HepG2 (cell line): ENCODE measurements around the gene KATNB1.
"Not testable (repeated sequence)": the region's sequence is repeated elsewhere in the genome, so short reads cannot be mapped to it uniquely, and the experiment has no call there.

Experiments
- ATF7 ChIP-seq, 2 experiments: fragments of 450-650 bp in 1 of 2; sonication (generic) in 1 of 2; formaldehyde crosslinking in 1 of 2; IDR thresholded peaks; 2 replicates each; pipeline versions ENCODE4 v1.4.0 to v1.6.1; 2016 to 2020; ENCODE audit warnings: antibody characterized with exemption in 1 of 2, mild to moderate bottlenecking in 1 of 2, missing genetic modification reagents in 1 of 2
- CEBPG ChIP-seq: IDR thresholded peaks from 2 replicates; pipeline ENCODE4 v1.6.1; 2016
- POLR2A ChIP-seq, 2 experiments: IDR thresholded peaks; 2 replicates each; pipeline ENCODE4 v1.6.1; 2011; ENCODE audit warnings: low read depth in 2 of 2, low read length in 2 of 2, mild to moderate bottlenecking in 1 of 2, moderate library complexity in 1 of 2; ENCODE audit not compliant: insufficient read depth in 1 of 2
- RFX3 ChIP-seq: IDR thresholded peaks from 2 replicates; pipeline ENCODE4 v1.6.1; 2016; ENCODE audit warnings: missing biosample characterization, missing genetic modification reagents
- TBP ChIP-seq: sonication (generic); formaldehyde crosslinking; IDR thresholded peaks from 2 replicates; pipeline ENCODE4 v1.5.0; 2020; ENCODE audit warnings: missing genetic modification reagents
- ZBTB7A ChIP-seq: sonication (generic); formaldehyde crosslinking; IDR thresholded peaks from 2 replicates; pipeline ENCODE4 v1.8.0; 2022; ENCODE audit warnings: mild to moderate bottlenecking, missing genetic modification reagents
- ZBTB8A ChIP-seq: sonication (generic); formaldehyde crosslinking; IDR thresholded peaks from 2 replicates; pipeline ENCODE4 v1.4.0; 2020; ENCODE audit warnings: mild to moderate bottlenecking, low read depth, missing genetic modification reagents, borderline replicate concordance
- ZMYM3 ChIP-seq: sonication (generic); formaldehyde crosslinking; IDR thresholded peaks from 2 replicates; pipeline ENCODE4 v1.5.1; 2020; ENCODE audit warnings: mild to moderate bottlenecking, missing genetic modification reagents
- ZNF672 ChIP-seq: sonication (generic); formaldehyde crosslinking; IDR thresholded peaks from 2 replicates; pipeline ENCODE4 v1.8.1; 2022; ENCODE audit warnings: missing genetic modification reagents
- TF ChIP-seq, protein P1 (sequence below): sonication (generic); formaldehyde crosslinking; conservative IDR thresholded peaks from 2 replicates; pipeline ENCODE4 v1.4.0; 2020; ENCODE audit warnings: missing genetic modification reagents
- TF ChIP-seq, protein P2 (sequence below), 2 experiments: fragments of 450-650 bp in 1 of 2; sonication (generic) in 1 of 2; formaldehyde crosslinking in 1 of 2; IDR thresholded peaks; 2 replicates each; pipeline versions ENCODE4 v1.6.1 to v1.8.0; 2016 to 2022; ENCODE audit warnings: antibody characterized with exemption in 1 of 2, mild to moderate bottlenecking in 1 of 2, missing genetic modification reagents in 1 of 2
- TF ChIP-seq, protein P3 (sequence below): IDR thresholded peaks from 2 replicates; pipeline ENCODE4 v1.6.1; 2012; ENCODE audit warnings: inconsistent platforms

DNA sequence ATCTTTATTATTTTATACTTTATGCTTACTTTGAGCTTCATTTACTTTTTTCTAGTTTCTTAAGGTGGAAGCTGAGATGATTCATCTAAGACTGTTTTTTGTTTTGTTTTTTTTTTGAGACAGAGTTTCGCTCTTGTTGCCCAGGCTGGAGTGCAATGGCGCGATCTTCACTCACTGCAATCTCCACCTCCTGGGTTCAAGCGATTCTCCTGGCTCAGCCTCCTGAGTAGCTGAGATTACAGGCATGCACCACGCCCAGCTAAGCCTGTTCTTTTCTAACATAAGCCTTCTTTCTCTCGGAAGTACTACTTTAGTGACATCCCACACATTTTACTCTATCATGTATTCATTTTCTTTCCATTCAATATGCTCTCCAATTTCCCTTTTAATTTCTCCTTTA is 23.0 kb upstream of the KATNB1 start:
- TF ChIP-seq, protein P1, sequence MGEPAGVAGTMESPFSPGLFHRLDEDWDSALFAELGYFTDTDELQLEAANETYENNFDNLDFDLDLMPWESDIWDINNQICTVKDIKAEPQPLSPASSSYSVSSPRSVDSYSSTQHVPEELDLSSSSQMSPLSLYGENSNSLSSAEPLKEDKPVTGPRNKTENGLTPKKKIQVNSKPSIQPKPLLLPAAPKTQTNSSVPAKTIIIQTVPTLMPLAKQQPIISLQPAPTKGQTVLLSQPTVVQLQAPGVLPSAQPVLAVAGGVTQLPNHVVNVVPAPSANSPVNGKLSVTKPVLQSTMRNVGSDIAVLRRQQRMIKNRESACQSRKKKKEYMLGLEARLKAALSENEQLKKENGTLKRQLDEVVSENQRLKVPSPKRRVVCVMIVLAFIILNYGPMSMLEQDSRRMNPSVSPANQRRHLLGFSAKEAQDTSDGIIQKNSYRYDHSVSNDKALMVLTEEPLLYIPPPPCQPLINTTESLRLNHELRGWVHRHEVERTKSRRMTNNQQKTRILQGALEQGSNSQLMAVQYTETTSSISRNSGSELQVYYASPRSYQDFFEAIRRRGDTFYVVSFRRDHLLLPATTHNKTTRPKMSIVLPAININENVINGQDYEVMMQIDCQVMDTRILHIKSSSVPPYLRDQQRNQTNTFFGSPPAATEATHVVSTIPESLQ (CRISPR knock-in tag): not testable (repeated sequence)
- TF ChIP-seq, protein P2, sequence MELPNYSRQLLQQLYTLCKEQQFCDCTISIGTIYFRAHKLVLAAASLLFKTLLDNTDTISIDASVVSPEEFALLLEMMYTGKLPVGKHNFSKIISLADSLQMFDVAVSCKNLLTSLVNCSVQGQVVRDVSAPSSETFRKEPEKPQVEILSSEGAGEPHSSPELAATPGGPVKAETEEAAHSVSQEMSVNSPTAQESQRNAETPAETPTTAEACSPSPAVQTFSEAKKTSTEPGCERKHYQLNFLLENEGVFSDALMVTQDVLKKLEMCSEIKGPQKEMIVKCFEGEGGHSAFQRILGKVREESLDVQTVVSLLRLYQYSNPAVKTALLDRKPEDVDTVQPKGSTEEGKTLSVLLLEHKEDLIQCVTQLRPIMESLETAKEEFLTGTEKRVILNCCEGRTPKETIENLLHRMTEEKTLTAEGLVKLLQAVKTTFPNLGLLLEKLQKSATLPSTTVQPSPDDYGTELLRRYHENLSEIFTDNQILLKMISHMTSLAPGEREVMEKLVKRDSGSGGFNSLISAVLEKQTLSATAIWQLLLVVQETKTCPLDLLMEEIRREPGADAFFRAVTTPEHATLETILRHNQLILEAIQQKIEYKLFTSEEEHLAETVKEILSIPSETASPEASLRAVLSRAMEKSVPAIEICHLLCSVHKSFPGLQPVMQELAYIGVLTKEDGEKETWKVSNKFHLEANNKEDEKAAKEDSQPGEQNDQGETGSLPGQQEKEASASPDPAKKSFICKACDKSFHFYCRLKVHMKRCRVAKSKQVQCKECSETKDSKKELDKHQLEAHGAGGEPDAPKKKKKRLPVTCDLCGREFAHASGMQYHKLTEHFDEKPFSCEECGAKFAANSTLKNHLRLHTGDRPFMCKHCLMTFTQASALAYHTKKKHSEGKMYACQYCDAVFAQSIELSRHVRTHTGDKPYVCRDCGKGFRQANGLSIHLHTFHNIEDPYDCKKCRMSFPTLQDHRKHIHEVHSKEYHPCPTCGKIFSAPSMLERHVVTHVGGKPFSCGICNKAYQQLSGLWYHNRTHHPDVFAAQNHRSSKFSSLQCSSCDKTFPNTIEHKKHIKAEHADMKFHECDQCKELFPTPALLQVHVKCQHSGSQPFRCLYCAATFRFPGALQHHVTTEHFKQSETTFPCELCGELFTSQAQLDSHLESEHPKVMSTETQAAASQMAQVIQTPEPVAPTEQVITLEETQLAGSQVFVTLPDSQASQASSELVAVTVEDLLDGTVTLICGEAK (IDR thresholded peaks at IDR 0.05): not testable (repeated sequence)
- TF ChIP-seq, protein P2 (CRISPR knock-in tag; IDR thresholded peaks at IDR 0.05): not testable (repeated sequence)
- TF ChIP-seq ZMYM3 (CRISPR knock-in tag); TBP; ZNF672 (CRISPR knock-in tag); ZBTB8A (CRISPR knock-in tag); ATF7 (IDR thresholded peaks at IDR 0.05); ATF7 (CRISPR knock-in tag; IDR thresholded peaks at IDR 0.05); ZBTB7A (CRISPR knock-in tag); POLR2A (IDR thresholded peaks at IDR 0.05; ENCODE audit: insufficient read depth in 1 of 2, low read depth in 2 of 2, low read length in 2 of 2); CEBPG (CRISPR knock-in tag); RFX3: not testable (repeated sequence)
- TF ChIP-seq, protein P3, sequence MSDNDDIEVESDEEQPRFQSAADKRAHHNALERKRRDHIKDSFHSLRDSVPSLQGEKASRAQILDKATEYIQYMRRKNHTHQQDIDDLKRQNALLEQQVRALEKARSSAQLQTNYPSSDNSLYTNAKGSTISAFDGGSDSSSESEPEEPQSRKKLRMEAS: not testable (repeated sequence)
